CD14-positive monocyte (primary cell): ENCODE results near the gene GPER1. TPM values are rescaled to one million over a fixed set of nuclear protein-coding genes. Genes with fewer than 3 reads are reported as not detected.

Experiments
- DNase-seq, 3 donors: peaks; one replicate each; pipeline ENCODE4 v3.0.0-alpha.2; 2011 to 2022
- H2AFZ ChIP-seq: 2 replicates; pipeline ENCODE4 v1.6.0; 2012; ENCODE audit warnings: mild to moderate bottlenecking, low read depth, low read length, inconsistent platforms; ENCODE audit not compliant: insufficient read depth, poor library complexity, severe bottlenecking
- H3K27ac ChIP-seq, 2 donors: 1 replicate in 1 of 2; 2 replicates in 1 of 2; pipeline ENCODE4 v1.5.1; 2012 to 2013; ENCODE audit warnings: low read length in 2 of 2, control low read depth in 1 of 2, inconsistent platforms in 1 of 2, low read depth in 1 of 2, mild to moderate bottlenecking in 1 of 2
- H3K27me3 ChIP-seq, 2 donors: one replicate each; pipeline versions ENCODE4 v1.6.0 to v1.6.1; 2011 to 2013; ENCODE audit warnings: low read length in 2 of 2; ENCODE audit not compliant: control insufficient read depth in 2 of 2, insufficient read depth in 2 of 2
- H3K36me3 ChIP-seq, 2 donors: replicated peaks in 1 of 2; 1 replicate in 1 of 2; 2 replicates in 1 of 2; pipeline versions ENCODE4 v1.5.1 to v1.6.1; 2012 to 2013; ENCODE audit warnings: low read length in 2 of 2, control low read depth in 1 of 2, inconsistent platforms in 1 of 2, mild to moderate bottlenecking in 1 of 2; ENCODE audit not compliant: insufficient read depth in 2 of 2, control insufficient read depth in 1 of 2
- H3K4me1 ChIP-seq, 2 donors: 1 replicate in 1 of 2; 2 replicates in 1 of 2; pipeline versions ENCODE4 v1.5.1 to v1.6.1; 2012 to 2013; ENCODE audit warnings: low read length in 2 of 2, control low read depth in 1 of 2, inconsistent platforms in 1 of 2, mild to moderate bottlenecking in 1 of 2, moderate library complexity in 1 of 2; ENCODE audit not compliant: insufficient read depth in 2 of 2, control insufficient read depth in 1 of 2
- H3K4me2 ChIP-seq: replicated peaks from 2 replicates; pipeline ENCODE3; 2012; ENCODE audit warnings: low read length, moderate library complexity, mild to moderate bottlenecking; ENCODE audit not compliant: poor library complexity, severe bottlenecking; ENCODE audit errors: extremely low read depth
- H3K4me3 ChIP-seq, 3 experiments: fragments of 200-600 bp in 1 of 3; sonication (generic) in 1 of 3; replicated peaks in 1 of 3; 1 replicate in 2 of 3; 2 replicates in 1 of 3; pipeline ENCODE4 v1.5.1; 2011 to 2013; ENCODE audit warnings: low read length in 3 of 3, mild to moderate bottlenecking in 3 of 3, control low read depth in 2 of 3, low read depth in 2 of 3, inconsistent platforms in 1 of 3, moderate library complexity in 1 of 3
- H3K79me2 ChIP-seq: 2 replicates; pipeline ENCODE4 v1.6.0; 2012; ENCODE audit warnings: mild to moderate bottlenecking, control low read depth, inconsistent platforms, low read length, moderate library complexity; ENCODE audit not compliant: insufficient read depth
- H3K9ac ChIP-seq: 2 replicates; pipeline ENCODE4 v1.6.0; 2017; ENCODE audit warnings: low read length, mild to moderate bottlenecking; ENCODE audit not compliant: insufficient read depth, poor library complexity, severe bottlenecking
- H3K9me3 ChIP-seq, 2 donors: replicated peaks in 1 of 2; 1 replicate in 1 of 2; 2 replicates in 1 of 2; pipeline versions ENCODE4 v1.5.1 to v1.6.1; 2012 to 2013; ENCODE audit warnings: low read length in 2 of 2, control low read depth in 1 of 2; ENCODE audit not compliant: control insufficient read depth in 1 of 2, insufficient read depth in 1 of 2
- H4K20me1 ChIP-seq: 2 replicates; pipeline ENCODE4 v1.6.0; 2012; ENCODE audit warnings: mild to moderate bottlenecking, low read length, control low read depth, moderate library complexity; ENCODE audit not compliant: insufficient read depth
- H3K27ac Mint-ChIP-seq, 7 donors: one replicate each; pipeline ENCODE4 v1.8.0; 2020; ENCODE audit warnings: mild to moderate bottlenecking in 7 of 7, mixed read lengths in 7 of 7, moderate library complexity in 6 of 7, inconsistent platforms in 2 of 7
- H3K27me3 Mint-ChIP-seq, 3 donors: one replicate each; pipeline ENCODE4 v1.8.0; 2021 to 2022; ENCODE audit warnings: low read depth in 3 of 3, mild to moderate bottlenecking in 3 of 3, mixed read lengths in 3 of 3, moderate library complexity in 3 of 3, inconsistent platforms in 1 of 3
- H3K36me3 Mint-ChIP-seq, 2 donors: one replicate each; pipeline ENCODE4 v1.8.0; 2020; ENCODE audit warnings: mixed read lengths in 2 of 2, inconsistent platforms in 1 of 2, mild to moderate bottlenecking in 1 of 2
- H3K4me1 Mint-ChIP-seq: one replicate; pipeline ENCODE4 v1.8.0; 2020; ENCODE audit warnings: mild to moderate bottlenecking, mixed read lengths
- H3K4me3 Mint-ChIP-seq, 2 donors: one replicate each; pipeline ENCODE4 v1.8.0; 2020; ENCODE audit warnings: mild to moderate bottlenecking in 2 of 2, mixed read lengths in 2 of 2, moderate library complexity in 1 of 2
- H3K9me3 Mint-ChIP-seq, 7 donors: one replicate each; pipeline ENCODE4 v1.8.0; 2020 to 2022; ENCODE audit warnings: mixed read lengths in 7 of 7, mild to moderate bottlenecking in 6 of 7, moderate library complexity in 6 of 7, inconsistent platforms in 2 of 7
- CTCF ChIP-seq: fragments of 200-600 bp; IDR thresholded peaks from one replicate; pipeline ENCODE4 v1.8.0; 2022; ENCODE audit warnings: antibody characterized with exemption, mild to moderate bottlenecking
- WGBS: methylation state at CpG from one replicate; pipeline ENCODE4 v1.1.5; 2013; ENCODE audit warnings: missing lambda C conversion rate; ENCODE audit not compliant: insufficient coverage; 5-methylcytosine and 5-hydroxymethylcytosine counted together
- intact Hi-C, 2 donors: fragments of 100-400 bp; cut with micrococcal nuclease; formaldehyde crosslinking; loops; one replicate each; pipeline versions ENCODE4 v1.15.0 to v1.15.1; 2023
- polyA plus RNA-seq, 3 donors: library from polyadenylated mRNA; depleted of rRNA in 1 of 3; unstranded in 2 of 3; stranded (reverse) in 1 of 3; fragments of 300-500 nt in 2 of 3; fragments of >200 nt in 1 of 3; fragmentation: Illumina TruSeq in 2 of 3; gene quantifications; 1 replicate in 2 of 3; 2 replicates in 1 of 3; pipeline ENCODE4 v1.2.3, GENCODE V29; 2012 to 2021

Gene GPER1
- polyA plus RNA-seq, 3 donors = 0.35 to 10.0 (median 4.1) TPM

- no peak overlapping the region for H3K4me3 ChIP-seq
- no peak overlapping the region for H3K4me2 ChIP-seq
- H3K36me3 ChIP-seq = no peaks in the 10 kb centered on the region
- intact Hi-C loops = no loop called here
- no peaks in the 10 kb centered on the region for H3K27me3 ChIP-seq
- H2AFZ ChIP-seq = no peak overlapping the region
- H3K4me1 Mint-ChIP-seq = peaks cover 7% of the 10 kb centered on the region
- H3K9ac ChIP-seq = no peak overlapping the region
- no peak overlapping the region for H3K4me3 Mint-ChIP-seq
- H4K20me1 ChIP-seq = no peaks in the 10 kb centered on the region
- H3K9me3 ChIP-seq = no peaks in the 10 kb centered on the region
- no peaks in the 10 kb centered on the region for H3K36me3 Mint-ChIP-seq
- no peak for DNase-seq
- H3K9me3 Mint-ChIP-seq = peaks cover 0 to 1% (median 0%) of the 10 kb centered on the region in 7 donors
- 77% methylated on average over 20 of the region's 20 CpGs for WGBS
- H3K27ac Mint-ChIP-seq = no peak overlapping the region
- no peak for TF ChIP-seq CTCF
- H3K27me3 Mint-ChIP-seq = peaks cover 0 to 4% (median 4%) of the 10 kb centered on the region in 3 donors
- no peak overlapping the region for H3K27ac ChIP-seq
- H3K79me2 ChIP-seq = no peaks in the 10 kb centered on the region
- peaks cover 9 to 15% of the 10 kb centered on the region in 2 donors for H3K4me1 ChIP-seq
These were observed 19.0 kb downstream of the GPER1 start for GRCh38 chr7:1106793-1107421.

- Mint-ChIP-seq H3K4me1 (peaks cover 2% of the 10 kb centered on the region), H3K36me3 (no peaks in the 10 kb centered on the region), H3K27ac (no peak overlapping the region), H3K4me3 (no peak overlapping the region), H3K9me3 (no peaks in the 10 kb centered on the region), H3K27me3 (peaks cover 0 to 4% (median 4%) of the 10 kb centered on the region in 3 donors)
- H4K20me1 ChIP-seq = no peaks in the 10 kb centered on the region
- peaks cover 4 to 5% of the 10 kb centered on the region in 2 donors for H3K4me1 ChIP-seq
- no peak for DNase-seq
- no peak overlapping the region for H3K27ac ChIP-seq
- no peak overlapping the region for H3K4me3 ChIP-seq
- H3K79me2 ChIP-seq = no peaks in the 10 kb centered on the region
- H3K36me3 ChIP-seq = no peaks in the 10 kb centered on the region
- H3K4me2 ChIP-seq = no peak overlapping the region
- H2AFZ ChIP-seq = no peak overlapping the region
- no peak overlapping the region for H3K9ac ChIP-seq
- 62% methylated on average over 26 of the region's 30 CpGs for WGBS
- no peak for TF ChIP-seq CTCF
- no peaks in the 10 kb centered on the region for H3K9me3 ChIP-seq
- no peaks in the 10 kb centered on the region for H3K27me3 ChIP-seq
- intact Hi-C loops = no loop called here
These were observed 20.5 kb downstream of the GPER1 start for GRCh38 chr7:1108264-1108920.
